Stimulated activated CD4-positive, alpha-beta T cell treated with anti-CD3 and anti-CD28 coated beads, Interleukin-15, amount 100 ng/mL, for 48 hours (primary cell): Measurements from ENCODE around the gene MSANTD3.

Source experiments
- DNase-seq, 2 donors: peaks; one replicate each; pipeline ENCODE4 v3.0.0-alpha.2; 2020; ENCODE audit warnings: low read depth in 2 of 2

Gene MSANTD3

GRCh38 chr9:100465761-100466160 lies 38.8 kb downstream of the MSANTD3 start:
- no peak for DNase-seq

GRCh38 chr9:100466171-100466828 lies 39.4 kb downstream of the MSANTD3 start:
- DNase-seq: no peak

- DNase-seq: no peak
These were observed 39.9 kb downstream of the MSANTD3 start for GRCh38 chr9:100466829-100467221.

- no peak for DNase-seq
These were observed 41.1 kb downstream of the MSANTD3 start for GRCh38 chr9:100468041-100468440.

- DNase-seq: no peak
These were observed 45.3 kb downstream of the MSANTD3 start for GRCh38 chr9:100472268-100472667.

GRCh38 chr9:100472788-100473275 lies 45.9 kb downstream of the MSANTD3 start, which contains the start of gene TMEFF1:
TMEFF1 (plus strand) TSS chr9:100473149; CDS start chr9:100473545, 396 bp downstream.
- peak; percentile 16 to 47 for DNase-seq

GRCh38 chr9:100473276-100474081 lies 46.5 kb downstream of the MSANTD3 start:
- DNase-seq: peak in 1 of 2 donors; percentile 12

- no peak for DNase-seq
These were observed 47.4 kb downstream of the MSANTD3 start for GRCh38 chr9:100474082-100474923.

GRCh38 chr9:100474924-100475276 lies 48.0 kb downstream of the MSANTD3 start:
- no peak for DNase-seq

GRCh38 chr9:100477241-100477640 lies 50.3 kb downstream of the MSANTD3 start:
- no peak for DNase-seq

- DNase-seq: no peak
These were observed 51.2 kb downstream of the MSANTD3 start for GRCh38 chr9:100478192-100478591.

- no peak for DNase-seq
These were observed 52.9 kb downstream of the MSANTD3 start for GRCh38 chr9:100479820-100480219.

- no peak for DNase-seq
These were observed 58.3 kb downstream of the MSANTD3 start for GRCh38 chr9:100485196-100485595.

- no peak for DNase-seq
These were observed 59.7 kb downstream of the MSANTD3 start for GRCh38 chr9:100486479-100487176.

- DNase-seq: no peak
These were observed 61.2 kb downstream of the MSANTD3 start for GRCh38 chr9:100488177-100488576.

- no peak for DNase-seq
These were observed 62.9 kb downstream of the MSANTD3 start for GRCh38 chr9:100489836-100490235.

GRCh38 chr9:100492952-100493351 lies 66.0 kb downstream of the MSANTD3 start:
- no peak for DNase-seq

- no peak for DNase-seq
These were observed 71.6 kb downstream of the MSANTD3 start for GRCh38 chr9:100498592-100498991.

GRCh38 chr9:100499460-100499859 lies 72.5 kb downstream of the MSANTD3 start:
- no peak for DNase-seq

- DNase-seq: no peak
These were observed 72.9 kb downstream of the MSANTD3 start for GRCh38 chr9:100499866-100500265.
